Measurements from ENCODE around the gene AIFM2. TPM values are rescaled to one million over a fixed set of nuclear protein-coding genes. Genes with fewer than 3 reads are reported as not detected.

AIFM2 gene
- total RNA-seq, 2 donors from 2014 or later = 17.1 to 17.9 TPM

DNA sequence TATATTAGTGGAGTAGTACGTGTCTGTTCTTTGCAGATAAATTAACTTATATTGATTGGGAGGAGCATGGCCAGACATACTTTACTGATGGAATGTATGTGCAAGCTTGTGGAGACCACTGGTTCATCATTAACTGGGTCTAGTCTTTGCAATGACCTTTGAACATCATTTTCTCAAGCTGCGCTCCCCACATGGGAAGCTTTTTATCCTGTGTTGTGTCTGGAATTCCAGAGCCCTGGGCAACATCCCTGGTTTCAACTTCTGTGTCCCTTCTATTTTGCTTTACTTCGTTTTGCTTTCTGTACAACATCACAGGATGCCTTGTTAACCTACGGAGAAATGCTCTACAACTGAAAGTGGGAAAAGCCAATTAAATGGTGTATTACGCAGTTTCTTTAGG lies 41.7 kb downstream of the AIFM2 start:
- Histone ChIP-seq H3K4me1 (ENCODE audit: control insufficient read depth in 1 of 2, low read depth in 2 of 2) (no peaks in the 10 kb centered on the region), H3K4me3 (no peak overlapping the region), H3K9me3 (no peaks in the 10 kb centered on the region), H3K27ac (no peak overlapping the region), H3K36me3 (peaks cover 4% of the 10 kb centered on the region), H3K27me3 (replicated peaks; ENCODE audit: insufficient read depth) (no peaks in the 10 kb centered on the region)
- TF ChIP-seq, protein P1, sequence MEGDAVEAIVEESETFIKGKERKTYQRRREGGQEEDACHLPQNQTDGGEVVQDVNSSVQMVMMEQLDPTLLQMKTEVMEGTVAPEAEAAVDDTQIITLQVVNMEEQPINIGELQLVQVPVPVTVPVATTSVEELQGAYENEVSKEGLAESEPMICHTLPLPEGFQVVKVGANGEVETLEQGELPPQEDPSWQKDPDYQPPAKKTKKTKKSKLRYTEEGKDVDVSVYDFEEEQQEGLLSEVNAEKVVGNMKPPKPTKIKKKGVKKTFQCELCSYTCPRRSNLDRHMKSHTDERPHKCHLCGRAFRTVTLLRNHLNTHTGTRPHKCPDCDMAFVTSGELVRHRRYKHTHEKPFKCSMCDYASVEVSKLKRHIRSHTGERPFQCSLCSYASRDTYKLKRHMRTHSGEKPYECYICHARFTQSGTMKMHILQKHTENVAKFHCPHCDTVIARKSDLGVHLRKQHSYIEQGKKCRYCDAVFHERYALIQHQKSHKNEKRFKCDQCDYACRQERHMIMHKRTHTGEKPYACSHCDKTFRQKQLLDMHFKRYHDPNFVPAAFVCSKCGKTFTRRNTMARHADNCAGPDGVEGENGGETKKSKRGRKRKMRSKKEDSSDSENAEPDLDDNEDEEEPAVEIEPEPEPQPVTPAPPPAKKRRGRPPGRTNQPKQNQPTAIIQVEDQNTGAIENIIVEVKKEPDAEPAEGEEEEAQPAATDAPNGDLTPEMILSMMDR (IDR thresholded peaks at IDR 0.05) = no peak
- DNase-seq (ENCODE audit: low spot score) (no peak), ATAC-seq (ENCODE audit: insufficient number of reproducible peaks, low FRiP score, low read depth) (no peak)

DNA sequence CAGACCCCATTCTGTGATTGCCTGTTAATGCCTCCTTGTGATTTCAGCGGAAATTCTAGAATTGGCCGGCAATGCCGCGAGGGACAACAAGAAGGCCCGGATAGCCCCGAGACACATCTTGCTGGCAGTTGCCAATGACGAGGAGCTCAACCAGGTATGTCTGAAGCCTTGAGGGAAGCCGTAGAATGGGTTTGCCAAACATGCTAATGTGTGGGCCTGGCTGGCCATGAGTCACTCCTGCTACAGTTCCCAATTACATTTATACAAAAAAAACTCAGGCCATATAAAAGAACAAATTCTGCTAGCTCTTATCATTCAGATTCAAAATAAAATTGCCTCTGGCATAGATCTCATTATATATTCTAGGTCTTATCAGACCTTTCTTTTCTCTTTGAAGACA lies 42.6 kb downstream of the AIFM2 start:
- Histone ChIP-seq H3K4me1 (ENCODE audit: control insufficient read depth in 1 of 2, low read depth in 2 of 2) (no peaks in the 10 kb centered on the region), H3K27ac (no peak overlapping the region), H3K9me3 (no peaks in the 10 kb centered on the region), H3K27me3 (replicated peaks; ENCODE audit: insufficient read depth) (no peaks in the 10 kb centered on the region), H3K4me3 (no peak overlapping the region), H3K36me3 (peaks cover 4% of the 10 kb centered on the region)
- TF ChIP-seq, protein P1 (IDR thresholded peaks at IDR 0.05) = no peak
- ATAC-seq (ENCODE audit: insufficient number of reproducible peaks, low FRiP score, low read depth) (no peak), DNase-seq (ENCODE audit: low spot score) (no peak)

DNA sequence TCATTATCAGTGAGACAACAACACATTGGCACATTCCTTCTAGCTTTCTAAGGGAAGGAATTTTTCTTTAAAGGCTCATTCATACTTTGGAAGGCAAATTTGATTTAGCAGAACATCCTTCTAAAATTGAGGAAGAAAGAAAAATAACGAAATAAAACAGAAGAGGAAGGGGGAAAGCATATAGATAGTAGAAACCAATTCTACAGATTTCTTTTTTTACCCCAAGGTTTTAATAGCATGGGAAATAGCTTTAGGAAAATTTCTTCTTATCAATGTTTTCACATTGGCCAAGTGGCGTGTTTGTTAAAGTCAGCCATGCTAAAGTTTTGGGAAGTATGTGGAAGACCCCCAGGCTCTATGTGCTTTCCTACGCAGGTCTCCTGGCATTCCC lies 44.3 kb downstream of the AIFM2 start:
- H3K27ac ChIP-seq = no peak overlapping the region

DNA sequence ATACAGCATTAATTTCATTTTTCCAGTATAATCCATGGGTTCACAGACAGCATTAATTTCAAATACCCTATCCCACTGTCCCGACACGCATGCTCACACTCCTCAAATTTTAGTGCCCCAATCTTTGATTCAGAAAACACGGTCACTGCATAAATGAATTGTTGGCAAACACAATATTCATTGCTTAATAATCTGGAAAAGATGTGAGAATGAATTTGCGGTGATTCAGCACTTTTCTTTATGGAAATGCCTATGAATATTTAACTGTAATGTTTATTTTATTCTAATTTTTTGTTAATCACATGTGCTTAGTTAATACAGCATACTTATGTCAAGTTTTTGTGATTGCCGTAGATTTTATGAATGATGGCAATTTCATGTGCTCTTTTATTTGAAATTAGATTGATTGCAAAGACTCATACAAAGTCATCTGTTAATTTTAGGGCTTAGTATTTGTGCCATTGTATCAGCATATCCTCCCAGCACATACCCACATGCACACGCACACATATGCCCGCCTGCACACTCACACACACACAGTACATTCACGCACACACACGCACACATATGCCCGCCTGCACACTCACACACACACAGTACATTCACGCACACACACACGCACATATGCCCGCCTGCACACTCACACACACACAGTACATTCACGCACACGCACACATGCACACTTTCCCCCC lies 44.9 kb downstream of the AIFM2 start:
- DNase-seq (ENCODE audit: low spot score) (no peak), ATAC-seq (ENCODE audit: insufficient number of reproducible peaks, low FRiP score, low read depth) (no peak)
- H3K27ac ChIP-seq = no peak overlapping the region
- no peak overlapping the region for H3K4me3 ChIP-seq
- H3K4me1 ChIP-seq (ENCODE audit: control insufficient read depth in 1 of 2, low read depth in 2 of 2) = no peaks in the 10 kb centered on the region
- no peaks in the 10 kb centered on the region for H3K9me3 ChIP-seq
- H3K27me3 ChIP-seq (replicated peaks; ENCODE audit: insufficient read depth) = no peaks in the 10 kb centered on the region
- TF ChIP-seq, protein P1 (IDR thresholded peaks at IDR 0.05) = no peak
- no peaks in the 10 kb centered on the region for H3K36me3 ChIP-seq

More for the DNA sequence above, 44.3 kb downstream of the AIFM2 start:
- no peak overlapping the region for H3K4me3 ChIP-seq
- H3K9me3 ChIP-seq = no peaks in the 10 kb centered on the region
- no peaks in the 10 kb centered on the region for H3K36me3 ChIP-seq
- DNase-seq (ENCODE audit: low spot score) (no peak), ATAC-seq (ENCODE audit: insufficient number of reproducible peaks, low FRiP score, low read depth) (no peak)
- TF ChIP-seq, protein P1 (IDR thresholded peaks at IDR 0.05) = no peak
- H3K27me3 ChIP-seq (replicated peaks; ENCODE audit: insufficient read depth) = no peaks in the 10 kb centered on the region
- no peaks in the 10 kb centered on the region for H3K4me1 ChIP-seq (ENCODE audit: control insufficient read depth in 1 of 2, low read depth in 2 of 2)

DNA sequence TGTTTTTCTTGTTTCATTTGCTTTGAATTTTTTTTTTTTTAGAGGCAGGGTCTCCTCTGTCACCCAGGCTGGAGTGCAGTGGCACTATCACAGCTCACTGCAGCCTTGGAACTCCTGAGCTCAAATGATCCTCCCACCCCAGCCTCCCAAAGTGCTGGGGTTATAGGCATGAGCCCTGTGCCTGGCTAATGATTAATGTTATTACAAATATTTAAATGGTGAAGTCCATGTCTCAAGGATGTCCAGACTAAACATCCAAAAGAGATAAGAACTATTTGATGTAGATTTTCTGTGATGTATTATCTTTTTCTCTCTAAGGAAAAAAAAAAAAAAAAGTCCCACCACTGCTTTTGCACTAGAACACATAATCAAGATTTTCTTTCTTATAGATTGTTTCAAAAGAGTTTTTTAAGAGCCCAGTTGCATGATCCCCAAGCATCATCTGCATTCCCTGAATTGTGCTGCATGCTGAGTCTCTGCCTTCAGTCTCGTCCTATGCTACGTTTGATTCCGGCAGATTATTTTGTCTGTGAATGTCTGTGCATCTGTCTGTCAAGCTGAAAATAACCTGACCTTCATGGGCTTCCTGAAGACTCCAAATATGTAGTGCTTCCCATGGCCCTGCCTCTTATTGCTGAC lies 46.5 kb downstream of the AIFM2 start:
- Histone ChIP-seq H3K9me3 (no peaks in the 10 kb centered on the region), H3K27me3 (replicated peaks; ENCODE audit: insufficient read depth) (no peaks in the 10 kb centered on the region), H3K36me3 (no peaks in the 10 kb centered on the region), H3K27ac (no peak overlapping the region), H3K4me3 (no peak overlapping the region), H3K4me1 (ENCODE audit: control insufficient read depth in 1 of 2, low read depth in 2 of 2) (no peaks in the 10 kb centered on the region)
- DNase-seq (ENCODE audit: low spot score) (no peak), ATAC-seq (ENCODE audit: insufficient number of reproducible peaks, low FRiP score, low read depth) (no peak)
- TF ChIP-seq, protein P1 (IDR thresholded peaks at IDR 0.05) = no peak
